ENCODE results near the gene GIPR. TPM values are rescaled to one million over a fixed set of nuclear protein-coding genes. Genes with fewer than 3 reads are reported as not detected.

The GIPR gene
- total and polyA plus RNA-seq, 2 of the 13 experiments (the other 11 are each of a cell fraction or from before 2014, with no cell fraction given), result 0.15 to 1.2 TPM

- TF ChIP-seq TBX2 (CRISPR knock-in tag; IDR thresholded peaks at IDR 0.05; ENCODE audit: borderline replicate concordance) (peak; percentile 59; the same call in 1 of the 2 replicates), ZNF263 (CRISPR knock-in tag; IDR thresholded peaks at IDR 0.05) (peak; percentile 30; the same call in 1 of the 2 replicates), JUND (CRISPR knock-in tag; IDR thresholded peaks at IDR 0.05) (no peak), SAP130 (CRISPR knock-in tag; IDR thresholded peaks at IDR 0.05; ENCODE audit: low read depth) (peak; percentile 47; the same call in 1 of the 2 replicates), HNRNPL (IDR thresholded peaks at IDR 0.05; ENCODE audit: low read depth, low read length) (0 out of 2 replicates have a peak, but pooled peaks have one; percentile 19), EED (CRISPR knock-in tag; IDR thresholded peaks at IDR 0.05) (0 out of 2 replicates have a peak, but pooled peaks have one; percentile 37), PBX2 (CRISPR knock-in tag; IDR thresholded peaks at IDR 0.05) (no peak), SIX4 (CRISPR knock-in tag; IDR thresholded peaks at IDR 0.05) (no peak), NONO (IDR thresholded peaks at IDR 0.05) (no peak), NONO (CRISPR knock-in tag; conservative IDR thresholded peaks at IDR 0.05) (0 out of 2 replicates have a peak, but pooled peaks have one; percentile 39), NR2F6 (IDR thresholded peaks at IDR 0.05) (0 out of 2 replicates have a peak, but pooled peaks have one; percentile 21), NR2F6 (CRISPR knock-in tag; IDR thresholded peaks at IDR 0.05) (peak; percentile 71), ZNF619 (CRISPR knock-in tag; IDR thresholded peaks at IDR 0.05) (0 out of 2 replicates have a peak, but pooled peaks have one; percentile 47), MYC (CRISPR knock-in tag; IDR thresholded peaks at IDR 0.05; ENCODE audit: borderline replicate concordance) (peak; percentile 41; the same call in 1 of the 2 replicates), NCOA1 (CRISPR knock-in tag; IDR thresholded peaks at IDR 0.05) (no peak), HOXA9 (CRISPR knock-in tag; IDR thresholded peaks at IDR 0.05; ENCODE audit: borderline replicate concordance) (no peak), RAD21 (CRISPR knock-in tag; IDR thresholded peaks at IDR 0.05) (peak; percentile 92), ATRX (CRISPR knock-in tag; IDR thresholded peaks at IDR 0.05; ENCODE audit: borderline replicate concordance) (no peak), SMYD3 (CRISPR knock-in tag; IDR thresholded peaks at IDR 0.05) (no peak), MXI1 (IDR thresholded peaks at IDR 0.05; ENCODE audit: borderline replicate concordance, low read depth, low read length) (peak; percentile 39; the same call in 1 of the 3 replicates), BORCS8-MEF2B (CRISPR knock-in tag; IDR thresholded peaks at IDR 0.05) (peak; percentile 62; the same call in 1 of the 2 replicates), NFKB2 (CRISPR knock-in tag; IDR thresholded peaks at IDR 0.05; ENCODE audit: borderline replicate concordance) (peak; percentile 39; the same call in 1 of the 2 replicates), AGO1 (IDR thresholded peaks at IDR 0.05; ENCODE audit: low read depth, low read length, poor library complexity, severe bottlenecking) (no peak), STAG1 (CRISPR knock-in tag; IDR thresholded peaks at IDR 0.05) (peak; percentile 92), ZNF598 (CRISPR knock-in tag; IDR thresholded peaks at IDR 0.05; ENCODE audit: borderline replicate concordance) (no peak), BATF2 (CRISPR knock-in tag; IDR thresholded peaks at IDR 0.05) (no peak)
- TF ChIP-seq, protein P1, sequence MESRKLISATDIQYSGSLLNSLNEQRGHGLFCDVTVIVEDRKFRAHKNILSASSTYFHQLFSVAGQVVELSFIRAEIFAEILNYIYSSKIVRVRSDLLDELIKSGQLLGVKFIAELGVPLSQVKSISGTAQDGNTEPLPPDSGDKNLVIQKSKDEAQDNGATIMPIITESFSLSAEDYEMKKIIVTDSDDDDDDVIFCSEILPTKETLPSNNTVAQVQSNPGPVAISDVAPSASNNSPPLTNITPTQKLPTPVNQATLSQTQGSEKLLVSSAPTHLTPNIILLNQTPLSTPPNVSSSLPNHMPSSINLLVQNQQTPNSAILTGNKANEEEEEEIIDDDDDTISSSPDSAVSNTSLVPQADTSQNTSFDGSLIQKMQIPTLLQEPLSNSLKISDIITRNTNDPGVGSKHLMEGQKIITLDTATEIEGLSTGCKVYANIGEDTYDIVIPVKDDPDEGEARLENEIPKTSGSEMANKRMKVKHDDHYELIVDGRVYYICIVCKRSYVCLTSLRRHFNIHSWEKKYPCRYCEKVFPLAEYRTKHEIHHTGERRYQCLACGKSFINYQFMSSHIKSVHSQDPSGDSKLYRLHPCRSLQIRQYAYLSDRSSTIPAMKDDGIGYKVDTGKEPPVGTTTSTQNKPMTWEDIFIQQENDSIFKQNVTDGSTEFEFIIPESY (CRISPR knock-in tag; IDR thresholded peaks at IDR 0.05), result peak; percentile 43; the same call in 1 of the 2 replicates
Observed at GRCh38 chr19:45643024-45643926, 24.7 kb upstream of the GIPR start (continued).
